Type B pancreatic cell (in vitro differentiated cells): Measurements from ENCODE around the gene HPS3. TPM values are rescaled to one million over a fixed set of nuclear protein-coding genes. Genes with fewer than 3 reads are reported as not detected.

Source experiments
- DNase-seq: peaks from one replicate; pipeline ENCODE4 v3.0.0; 2021; ENCODE audit warnings: mixed read lengths; ENCODE audit not compliant: unreplicated experiment; ENCODE audit errors: extremely low spot score
- H3K27ac Mint-ChIP-seq: 2 replicates; pipeline ENCODE4 v1.8.0; 2021; ENCODE audit warnings: mild to moderate bottlenecking, mixed read lengths
- H3K27me3 Mint-ChIP-seq: 2 replicates; pipeline ENCODE4 v1.8.0; 2021; ENCODE audit warnings: mixed read lengths
- H3K36me3 Mint-ChIP-seq: 2 replicates; pipeline ENCODE4 v1.8.0; 2021; ENCODE audit warnings: mixed read lengths
- H3K4me1 Mint-ChIP-seq: one replicate; pipeline ENCODE4 v1.8.0; 2021; ENCODE audit warnings: mixed read lengths; ENCODE audit not compliant: unreplicated experiment
- H3K4me3 Mint-ChIP-seq: 2 replicates; pipeline ENCODE4 v1.8.0; 2021; ENCODE audit warnings: mild to moderate bottlenecking, mixed read lengths
- H3K9me3 Mint-ChIP-seq: 2 replicates; pipeline ENCODE4 v1.8.0; 2021; ENCODE audit warnings: mixed read lengths
- total RNA-seq: library from RNA; stranded (reverse); gene quantifications from 2 replicates; pipeline ENCODE4 v1.2.1, GENCODE V29; 2021; ENCODE audit warnings: low replicate concordance
- TF ChIP-seq, protein P1 (sequence below): fragments of 200-600 bp; sonication (generic); conservative IDR thresholded peaks from 2 replicates; pipeline ENCODE4 v1.5.0; 2021; ENCODE audit warnings: antibody characterized with exemption, mild to moderate bottlenecking

Gene HPS3
- total RNA-seq, 1 donor from 2014 or later: 18.2 TPM

DNA sequence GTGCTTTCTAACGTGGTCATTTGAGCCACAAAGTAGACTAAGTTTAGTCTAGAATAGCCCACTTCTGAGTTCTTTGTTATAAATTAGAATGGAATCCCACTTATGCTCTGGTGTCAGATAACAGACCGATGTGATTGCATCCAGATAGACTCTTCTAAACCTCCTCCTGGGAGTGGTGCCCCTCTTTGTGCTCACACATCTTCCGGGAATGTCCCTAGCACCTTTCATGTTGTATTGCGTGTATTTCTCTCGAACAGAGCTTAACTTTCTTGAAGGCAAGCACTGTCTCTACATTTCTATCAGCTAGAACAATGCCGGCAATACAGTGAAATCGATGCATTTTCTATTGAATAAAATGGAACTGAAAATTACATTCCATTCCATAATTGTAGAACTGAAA lies 69.2 kb downstream of the HPS3 start:
- H3K27me3 Mint-ChIP-seq: peaks cover 5% of the 10 kb centered on the region
- H3K4me1 Mint-ChIP-seq: peaks cover 25% of the 10 kb centered on the region
- peaks cover 3% of the 10 kb centered on the region for H3K9me3 Mint-ChIP-seq
- H3K36me3 Mint-ChIP-seq: peaks cover 3% of the 10 kb centered on the region
- TF ChIP-seq, protein P1, sequence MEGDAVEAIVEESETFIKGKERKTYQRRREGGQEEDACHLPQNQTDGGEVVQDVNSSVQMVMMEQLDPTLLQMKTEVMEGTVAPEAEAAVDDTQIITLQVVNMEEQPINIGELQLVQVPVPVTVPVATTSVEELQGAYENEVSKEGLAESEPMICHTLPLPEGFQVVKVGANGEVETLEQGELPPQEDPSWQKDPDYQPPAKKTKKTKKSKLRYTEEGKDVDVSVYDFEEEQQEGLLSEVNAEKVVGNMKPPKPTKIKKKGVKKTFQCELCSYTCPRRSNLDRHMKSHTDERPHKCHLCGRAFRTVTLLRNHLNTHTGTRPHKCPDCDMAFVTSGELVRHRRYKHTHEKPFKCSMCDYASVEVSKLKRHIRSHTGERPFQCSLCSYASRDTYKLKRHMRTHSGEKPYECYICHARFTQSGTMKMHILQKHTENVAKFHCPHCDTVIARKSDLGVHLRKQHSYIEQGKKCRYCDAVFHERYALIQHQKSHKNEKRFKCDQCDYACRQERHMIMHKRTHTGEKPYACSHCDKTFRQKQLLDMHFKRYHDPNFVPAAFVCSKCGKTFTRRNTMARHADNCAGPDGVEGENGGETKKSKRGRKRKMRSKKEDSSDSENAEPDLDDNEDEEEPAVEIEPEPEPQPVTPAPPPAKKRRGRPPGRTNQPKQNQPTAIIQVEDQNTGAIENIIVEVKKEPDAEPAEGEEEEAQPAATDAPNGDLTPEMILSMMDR: no peak
- H3K27ac Mint-ChIP-seq: peak overlapping the region; percentile 36
- no peak for DNase-seq
- no peak overlapping the region for H3K4me3 Mint-ChIP-seq

DNA sequence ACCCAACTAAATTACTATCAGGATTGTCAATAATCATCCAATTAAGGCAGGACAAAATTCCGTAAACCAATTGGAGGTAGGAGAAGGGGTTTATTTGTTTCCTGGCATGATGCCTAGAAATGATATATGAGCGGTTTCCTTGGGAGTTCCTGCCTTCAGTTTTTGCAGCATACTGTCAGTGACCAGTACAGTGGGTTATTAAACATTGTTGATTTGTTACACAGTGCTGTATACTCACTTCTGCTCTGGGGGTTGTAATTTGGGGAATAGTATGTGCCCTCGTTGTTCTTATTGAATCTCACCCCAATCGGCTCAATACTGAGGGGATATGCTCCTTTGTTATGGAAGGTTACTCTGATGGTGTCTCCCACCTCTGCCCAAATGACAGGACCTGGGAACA lies 70.0 kb downstream of the HPS3 start:
- TF ChIP-seq, protein P1: no peak
- H3K4me1 Mint-ChIP-seq: peaks cover 31% of the 10 kb centered on the region
- no peak overlapping the region for H3K27ac Mint-ChIP-seq
- H3K36me3 Mint-ChIP-seq: no peaks in the 10 kb centered on the region
- H3K4me3 Mint-ChIP-seq: no peak overlapping the region
- H3K27me3 Mint-ChIP-seq: peaks cover 5% of the 10 kb centered on the region
- H3K9me3 Mint-ChIP-seq: no peaks in the 10 kb centered on the region
- no peak for DNase-seq

DNA sequence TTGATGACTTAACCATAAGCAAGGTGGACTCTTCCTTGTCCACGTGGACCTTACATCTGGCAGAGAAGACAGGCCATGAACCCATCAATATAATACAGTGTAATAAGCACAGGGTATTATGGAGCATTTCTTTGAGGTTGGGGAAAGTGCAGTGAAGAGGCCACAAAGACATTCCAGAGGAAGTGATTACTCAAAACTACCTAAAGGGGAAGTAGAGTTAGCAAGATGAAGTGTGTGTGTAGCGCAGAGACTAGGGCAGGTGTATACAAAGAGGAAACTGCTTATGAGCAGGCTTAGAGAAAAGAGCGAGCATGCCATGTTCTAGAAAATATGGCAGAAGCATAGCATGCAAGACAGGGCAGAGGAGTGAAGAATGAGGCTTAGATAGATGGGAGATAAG lies 74.3 kb downstream of the HPS3 start:
- TF ChIP-seq, protein P1: no peak
- Mint-ChIP-seq H3K36me3 (no peaks in the 10 kb centered on the region), H3K4me1 (peaks cover 22% of the 10 kb centered on the region), H3K27me3 (no peaks in the 10 kb centered on the region), H3K9me3 (no peaks in the 10 kb centered on the region), H3K4me3 (no peak overlapping the region), H3K27ac (peak overlapping the region; percentile 1)
- no peak for DNase-seq

DNA sequence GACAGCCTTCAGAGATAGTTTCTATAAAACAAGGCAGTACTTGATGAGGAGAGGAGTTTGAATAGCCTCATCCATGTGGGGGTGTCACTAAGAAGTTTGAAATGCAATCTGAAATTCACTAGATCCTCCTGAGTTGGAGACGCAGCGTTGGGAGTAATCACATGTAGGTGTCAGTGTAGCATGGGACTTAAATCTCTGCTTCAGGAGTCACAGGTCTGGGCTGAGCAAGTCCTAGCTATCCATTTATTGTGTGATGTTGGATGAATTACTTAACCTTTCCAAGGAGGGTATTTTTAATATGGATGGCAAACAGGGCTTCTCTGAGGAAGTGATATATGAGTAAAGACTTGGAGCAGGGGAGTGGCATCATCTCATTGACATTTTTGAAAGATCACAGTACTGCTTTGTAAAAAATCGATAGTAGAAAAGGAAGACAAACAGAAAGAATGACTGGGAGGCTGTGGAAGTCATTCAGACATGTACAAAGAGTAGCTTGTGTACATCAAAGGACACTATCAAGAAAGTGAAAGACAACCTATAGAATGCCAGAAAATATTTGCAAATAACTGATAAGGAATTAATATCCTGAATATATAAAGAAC lies 75.1 kb downstream of the HPS3 start:
- Mint-ChIP-seq H3K4me3 (no peak overlapping the region), H3K36me3 (no peaks in the 10 kb centered on the region), H3K27me3 (no peaks in the 10 kb centered on the region), H3K27ac (no peak overlapping the region), H3K4me1 (peaks cover 20% of the 10 kb centered on the region), H3K9me3 (no peaks in the 10 kb centered on the region)
- TF ChIP-seq, protein P1: no peak
- DNase-seq: no peak

DNA sequence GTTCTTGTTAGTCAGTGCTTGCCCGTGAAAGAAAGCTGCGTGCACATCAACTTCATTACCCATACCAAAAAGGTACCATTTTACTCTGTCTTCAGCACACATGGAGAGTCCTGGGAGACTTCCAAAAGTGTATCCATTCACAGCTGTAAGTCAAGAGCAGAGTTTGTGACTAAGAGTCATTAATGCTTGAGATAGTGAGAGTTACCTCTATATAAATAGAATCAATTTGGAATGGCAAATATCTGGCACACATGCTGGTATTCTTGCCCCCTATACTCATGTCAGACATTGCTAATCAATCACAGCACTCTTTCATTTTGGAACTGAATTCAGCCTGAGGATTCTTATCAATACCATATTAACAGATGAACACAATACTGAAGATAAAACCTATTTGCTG lies 78.0 kb downstream of the HPS3 start:
- no peaks in the 10 kb centered on the region for H3K27me3 Mint-ChIP-seq
- H3K9me3 Mint-ChIP-seq: no peaks in the 10 kb centered on the region
- H3K36me3 Mint-ChIP-seq: no peaks in the 10 kb centered on the region
- no peak overlapping the region for H3K27ac Mint-ChIP-seq
- TF ChIP-seq, protein P1: no peak
- DNase-seq: no peak
- no peak overlapping the region for H3K4me3 Mint-ChIP-seq
- H3K4me1 Mint-ChIP-seq: peaks cover 13% of the 10 kb centered on the region

DNA sequence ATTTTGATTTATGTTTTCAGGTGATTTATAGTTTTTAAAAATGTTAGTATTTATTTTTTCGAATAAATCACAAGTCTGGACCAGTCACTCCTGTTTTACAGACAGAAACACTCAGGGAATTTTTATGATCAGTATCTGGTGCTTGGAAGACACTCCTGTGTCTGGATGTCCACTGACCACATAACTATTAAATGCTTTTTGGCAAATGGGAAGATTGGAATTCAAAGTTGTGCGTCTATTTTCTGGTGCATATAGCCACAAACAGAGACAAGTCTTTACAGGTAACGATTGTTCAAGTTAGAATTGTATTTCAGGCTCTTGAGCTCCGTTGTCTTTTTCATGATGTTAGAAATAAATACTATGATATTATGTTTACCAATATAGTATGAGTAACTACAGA lies 80.0 kb downstream of the HPS3 start:
- Mint-ChIP-seq H3K9me3 (no peaks in the 10 kb centered on the region), H3K4me1 (peaks cover 14% of the 10 kb centered on the region), H3K4me3 (no peak overlapping the region), H3K27ac (no peak overlapping the region), H3K36me3 (no peaks in the 10 kb centered on the region), H3K27me3 (no peaks in the 10 kb centered on the region)
- TF ChIP-seq, protein P1: no peak
- no peak for DNase-seq
